ENCODE data around the gene PIK3R5. TPM values are rescaled to one million over a fixed set of nuclear protein-coding genes. Genes with fewer than 3 reads are reported as not detected.

Gene PIK3R5
- polyA plus RNA-seq, 2 of the 4 experiments (the other 2 are of a cell fraction): 0.01 TPM; not detected in 1

DNA sequence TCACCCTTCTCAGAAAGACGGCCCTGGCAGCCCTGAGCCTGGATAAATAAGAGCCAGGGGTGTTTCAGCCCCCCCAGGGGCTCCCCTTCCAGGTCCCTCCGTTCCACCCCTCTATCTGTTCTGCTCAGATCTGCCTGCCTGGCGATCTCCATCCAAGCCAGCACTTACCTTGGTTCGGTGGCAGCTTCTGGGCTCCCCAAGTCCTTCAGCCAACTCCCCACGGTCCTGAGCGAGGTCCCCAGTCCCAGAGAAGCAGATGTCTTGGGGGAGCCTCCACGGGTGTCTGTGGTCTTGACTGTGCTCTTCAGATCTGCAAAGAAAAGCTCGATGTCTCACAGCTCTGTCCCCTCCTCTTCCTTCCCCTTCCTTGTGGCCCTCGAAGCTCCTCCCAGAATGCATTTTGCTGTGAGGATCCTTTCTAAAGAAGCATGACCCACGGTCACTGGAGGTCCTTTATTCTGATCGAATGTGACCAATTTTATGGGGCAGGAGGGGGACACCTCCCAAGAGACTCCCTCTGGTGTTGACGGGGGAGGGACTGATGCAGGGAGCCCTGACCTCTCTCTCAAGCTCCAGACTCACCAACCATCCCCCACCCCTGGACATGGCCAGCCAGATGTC, 98.0 kb downstream of the PIK3R5 start, which contains the start of gene PIK3R6:
PIK3R6 (minus strand) TSS at position 314 of the 621 bp plus-strand sequence. CDS start 17,880 bp downstream, outside the sequence.
- POLR2A ChIA-PET: no interaction called here
- no peak for ATAC-seq
- CTCF ChIA-PET: interaction anchor here (0.6 to 1.1 kb wide), 2 partner anchors 9 to 23 kb away, joined by 3 read pairs; no protein-coding TSS in a partner anchor
- no peak for FAIRE-seq
- no peak within 1 kb of the TSS for H3K4me3 ChIP-seq
- H3K4me2 ChIP-seq: no peak within 1 kb of the TSS
- peaks cover 7% of the 10 kb centered on the region for H3K4me1 ChIP-seq
- H3K9me3 ChIP-seq: no peaks in the 10 kb centered on the region
- no peak for DNase-seq (ENCODE audit: low read depth in 1 of 2, low spot score in 1 of 2)
- no peak within 1 kb of the TSS for H3K27ac ChIP-seq
- 22% methylated on average over 12 of the region's 12 CpGs for WGBS (ENCODE audit: missing lambda C conversion rate)
- TF ChIP-seq ZSCAN20 (CRISPR knock-in tag; IDR thresholded peaks at IDR 0.05) (no peak), CHD4 (IDR thresholded peaks at IDR 0.05; ENCODE audit: borderline replicate concordance) (no peak), TP53 (CRISPR knock-in tag; IDR thresholded peaks at IDR 0.05) (no peak), EHMT2 (IDR thresholded peaks at IDR 0.05; ENCODE audit: low read depth) (no peak), NPAS2 (CRISPR knock-in tag; IDR thresholded peaks at IDR 0.05; ENCODE audit: borderline replicate concordance) (no peak), EP300 (IDR thresholded peaks at IDR 0.05) (no peak), ESRRA (IDR thresholded peaks at IDR 0.05; ENCODE audit: borderline replicate concordance, low read length) (no peak), FOXS1 (CRISPR knock-in tag; IDR thresholded peaks at IDR 0.05) (no peak), POLR2A (IDR thresholded peaks at IDR 0.05; ENCODE audit: low read length) (no peak), SREBF2 (IDR thresholded peaks at IDR 0.05) (no peak), CBX8 (IDR thresholded peaks at IDR 0.05) (no peak), NR3C1 (IDR thresholded peaks at IDR 0.05) (no peak), KDM5A (IDR thresholded peaks at IDR 0.05) (no peak)

DNA sequence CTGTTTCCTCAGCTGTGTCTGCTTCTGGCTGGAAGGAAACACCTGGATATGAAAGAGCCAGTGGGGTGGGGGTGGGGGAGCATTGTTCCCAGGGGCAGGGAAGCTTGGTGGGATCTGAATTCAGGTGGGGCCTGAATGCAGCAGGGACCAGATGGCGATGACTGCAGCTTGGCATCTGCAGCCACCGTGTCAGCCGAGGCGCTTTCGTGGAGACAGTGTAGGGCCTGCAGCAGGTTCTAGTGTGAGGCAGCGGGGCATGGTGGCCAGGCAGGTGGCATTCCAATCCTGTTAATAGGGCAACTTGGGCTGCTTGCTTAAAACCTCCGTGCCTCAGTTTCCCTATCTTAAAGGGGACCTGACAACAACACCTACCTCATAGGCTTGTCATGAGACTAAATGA, 99.7 kb downstream of the PIK3R5 start:
- POLR2A ChIA-PET: no interaction called here
- no peak for TF ChIP-seq RCOR1 (IDR thresholded peaks at IDR 0.05; ENCODE audit: low read depth, low read length)
- no peak for TF ChIP-seq ZC3H11A (IDR thresholded peaks at IDR 0.05)
- no peak for TF ChIP-seq NPAS2 (CRISPR knock-in tag; IDR thresholded peaks at IDR 0.05; ENCODE audit: borderline replicate concordance)
- TF ChIP-seq CBX8 (IDR thresholded peaks at IDR 0.05): no peak
- TF ChIP-seq, protein P1, sequence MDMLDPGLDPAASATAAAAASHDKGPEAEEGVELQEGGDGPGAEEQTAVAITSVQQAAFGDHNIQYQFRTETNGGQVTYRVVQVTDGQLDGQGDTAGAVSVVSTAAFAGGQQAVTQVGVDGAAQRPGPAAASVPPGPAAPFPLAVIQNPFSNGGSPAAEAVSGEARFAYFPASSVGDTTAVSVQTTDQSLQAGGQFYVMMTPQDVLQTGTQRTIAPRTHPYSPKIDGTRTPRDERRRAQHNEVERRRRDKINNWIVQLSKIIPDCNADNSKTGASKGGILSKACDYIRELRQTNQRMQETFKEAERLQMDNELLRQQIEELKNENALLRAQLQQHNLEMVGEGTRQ (IDR thresholded peaks at IDR 0.05): no peak
- TF ChIP-seq, protein P2, sequence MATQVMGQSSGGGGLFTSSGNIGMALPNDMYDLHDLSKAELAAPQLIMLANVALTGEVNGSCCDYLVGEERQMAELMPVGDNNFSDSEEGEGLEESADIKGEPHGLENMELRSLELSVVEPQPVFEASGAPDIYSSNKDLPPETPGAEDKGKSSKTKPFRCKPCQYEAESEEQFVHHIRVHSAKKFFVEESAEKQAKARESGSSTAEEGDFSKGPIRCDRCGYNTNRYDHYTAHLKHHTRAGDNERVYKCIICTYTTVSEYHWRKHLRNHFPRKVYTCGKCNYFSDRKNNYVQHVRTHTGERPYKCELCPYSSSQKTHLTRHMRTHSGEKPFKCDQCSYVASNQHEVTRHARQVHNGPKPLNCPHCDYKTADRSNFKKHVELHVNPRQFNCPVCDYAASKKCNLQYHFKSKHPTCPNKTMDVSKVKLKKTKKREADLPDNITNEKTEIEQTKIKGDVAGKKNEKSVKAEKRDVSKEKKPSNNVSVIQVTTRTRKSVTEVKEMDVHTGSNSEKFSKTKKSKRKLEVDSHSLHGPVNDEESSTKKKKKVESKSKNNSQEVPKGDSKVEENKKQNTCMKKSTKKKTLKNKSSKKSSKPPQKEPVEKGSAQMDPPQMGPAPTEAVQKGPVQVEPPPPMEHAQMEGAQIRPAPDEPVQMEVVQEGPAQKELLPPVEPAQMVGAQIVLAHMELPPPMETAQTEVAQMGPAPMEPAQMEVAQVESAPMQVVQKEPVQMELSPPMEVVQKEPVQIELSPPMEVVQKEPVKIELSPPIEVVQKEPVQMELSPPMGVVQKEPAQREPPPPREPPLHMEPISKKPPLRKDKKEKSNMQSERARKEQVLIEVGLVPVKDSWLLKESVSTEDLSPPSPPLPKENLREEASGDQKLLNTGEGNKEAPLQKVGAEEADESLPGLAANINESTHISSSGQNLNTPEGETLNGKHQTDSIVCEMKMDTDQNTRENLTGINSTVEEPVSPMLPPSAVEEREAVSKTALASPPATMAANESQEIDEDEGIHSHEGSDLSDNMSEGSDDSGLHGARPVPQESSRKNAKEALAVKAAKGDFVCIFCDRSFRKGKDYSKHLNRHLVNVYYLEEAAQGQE (IDR thresholded peaks at IDR 0.05): no peak
- no peak for TF ChIP-seq CHD4 (IDR thresholded peaks at IDR 0.05; ENCODE audit: borderline replicate concordance)
- TF ChIP-seq, protein P3, sequence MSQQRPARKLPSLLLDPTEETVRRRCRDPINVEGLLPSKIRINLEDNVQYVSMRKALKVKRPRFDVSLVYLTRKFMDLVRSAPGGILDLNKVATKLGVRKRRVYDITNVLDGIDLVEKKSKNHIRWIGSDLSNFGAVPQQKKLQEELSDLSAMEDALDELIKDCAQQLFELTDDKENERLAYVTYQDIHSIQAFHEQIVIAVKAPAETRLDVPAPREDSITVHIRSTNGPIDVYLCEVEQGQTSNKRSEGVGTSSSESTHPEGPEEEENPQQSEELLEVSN (IDR thresholded peaks at IDR 0.05; ENCODE audit: borderline replicate concordance, low read depth): no peak
- no peak for TF ChIP-seq FOSB (CRISPR knock-in tag; IDR thresholded peaks at IDR 0.05)
- TF ChIP-seq SMC3 (IDR thresholded peaks at IDR 0.05): no peak
- TF ChIP-seq EHF (CRISPR knock-in tag; IDR thresholded peaks at IDR 0.05): no peak
- no peak for TF ChIP-seq ZFP36 (IDR thresholded peaks at IDR 0.05; ENCODE audit: borderline replicate concordance, partially characterized antibody)
- no peak for TF ChIP-seq RNF2 (IDR thresholded peaks at IDR 0.05; ENCODE audit: borderline replicate concordance, low read depth)
- TF ChIP-seq, protein P4, sequence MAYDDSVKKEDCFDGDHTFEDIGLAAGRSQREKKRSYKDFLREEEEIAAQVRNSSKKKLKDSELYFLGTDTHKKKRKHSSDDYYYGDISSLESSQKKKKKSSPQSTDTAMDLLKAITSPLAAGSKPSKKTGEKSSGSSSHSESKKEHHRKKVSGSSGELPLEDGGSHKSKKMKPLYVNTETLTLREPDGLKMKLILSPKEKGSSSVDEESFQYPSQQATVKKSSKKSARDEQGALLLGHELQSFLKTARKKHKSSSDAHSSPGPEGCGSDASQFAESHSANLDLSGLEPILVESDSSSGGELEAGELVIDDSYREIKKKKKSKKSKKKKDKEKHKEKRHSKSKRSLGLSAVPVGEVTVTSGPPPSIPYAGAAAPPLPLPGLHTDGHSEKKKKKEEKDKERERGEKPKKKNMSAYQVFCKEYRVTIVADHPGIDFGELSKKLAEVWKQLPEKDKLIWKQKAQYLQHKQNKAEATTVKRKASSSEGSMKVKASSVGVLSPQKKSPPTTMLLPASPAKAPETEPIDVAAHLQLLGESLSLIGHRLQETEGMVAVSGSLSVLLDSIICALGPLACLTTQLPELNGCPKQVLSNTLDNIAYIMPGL (CRISPR knock-in tag; IDR thresholded peaks at IDR 0.05; ENCODE audit: borderline replicate concordance): no peak

More for the DNA sequence above, 99.7 kb downstream of the PIK3R5 start:
- Histone ChIP-seq H3K4me3 (no peak overlapping the region), H3K4me1 (no peaks in the 10 kb centered on the region), H3K27ac (no peak overlapping the region), H3K9me3 (no peaks in the 10 kb centered on the region), H3K4me2 (no peak overlapping the region)
- 74% methylated on average over 7 of the region's 7 CpGs for WGBS (ENCODE audit: missing lambda C conversion rate)
- DNase-seq (ENCODE audit: low read depth in 1 of 2, low spot score in 1 of 2) (no peak), FAIRE-seq (no peak), ATAC-seq (no peak)
- CTCF ChIA-PET: interaction anchor here (0.6 to 2.5 kb wide), 2 partner anchors 23 to 97 kb away, joined by 5 to 10 read pairs; no protein-coding TSS in a partner anchor

Data from A549 (cell line).